Endothelial cell of umbilical vein (primary cell): Measurements from ENCODE around the gene DTX4. TPM values are rescaled to one million over a fixed set of nuclear protein-coding genes. Genes with fewer than 3 reads are reported as not detected.

Experiments
- BruUV-seq: library from RNA; stranded (reverse); fragments of 400-500 nt; replicated peaks from 2 replicates; lab custom pipeline; 2021; lab: Mats Ljungman, UMichigan
- CTCF ChIA-PET: fragments of 300-600, 350-600 bp; sonication (Branson Sonifier 250); formaldehyde crosslinking; loops from one replicate; lab custom pipeline; 2021; ENCODE audit warnings: antibody characterized with exemption, inconsistent platforms; lab: Charles Lee
- POLR2A ChIA-PET: fragments of 300-600, 350-600 bp; sonication (Branson Sonifier 250); formaldehyde crosslinking; loops from one replicate; lab custom pipeline; 2021; ENCODE audit warnings: antibody characterized with exemption, inconsistent platforms; lab: Charles Lee
- DNase-seq: peaks from one replicate; pipeline ENCODE4 v3.0.0-alpha.2; 2011; ENCODE audit warnings: low read depth, low spot score
- FAIRE-seq: peaks from 2 replicates; lab custom pipeline; 2011; peaks lifted over from hg19 to GRCh38; lab: Jason Lieb, UNC
- H2AFZ ChIP-seq: 2 replicates; pipeline ENCODE4 v1.6.0; 2012; ENCODE audit warnings: low read depth, low read length, control low read depth, inconsistent platforms
- H3K27ac ChIP-seq: 2 replicates; pipeline ENCODE4 v1.5.1; 2011; ENCODE audit warnings: low read depth, mild to moderate bottlenecking, control low read depth, low read length, moderate library complexity; ENCODE audit not compliant: insufficient read depth
- H3K27me3 ChIP-seq, 2 experiments: 2 replicates each; pipeline versions ENCODE4 v1.6.0 to v1.6.1; 2011; ENCODE audit warnings: low read length in 2 of 2, mixed read lengths in 1 of 2; ENCODE audit not compliant: control insufficient read depth in 2 of 2, insufficient read depth in 2 of 2
- H3K36me3 ChIP-seq, 2 experiments: 2 replicates in 1 of 2; 3 replicates in 1 of 2; pipeline ENCODE4 v1.5.1; 2011; ENCODE audit warnings: low read length in 2 of 2, mild to moderate bottlenecking in 1 of 2, moderate library complexity in 1 of 2; ENCODE audit not compliant: control insufficient read depth in 2 of 2, insufficient read depth in 2 of 2; ENCODE audit errors: extremely low read depth in 1 of 2
- H3K4me1 ChIP-seq: 3 replicates; pipeline ENCODE4 v1.5.1; 2011; ENCODE audit warnings: mild to moderate bottlenecking, low read length; ENCODE audit not compliant: control insufficient read depth, insufficient read depth; ENCODE audit errors: extremely low read depth
- H3K4me2 ChIP-seq: 2 replicates; pipeline ENCODE4 v1.6.1; 2011; ENCODE audit warnings: low read length, control low read depth, mixed read lengths; ENCODE audit not compliant: insufficient read depth
- H3K4me3 ChIP-seq, 3 experiments: fragments of 200-600 bp in 1 of 3; sonication (generic), shearing (Covaris generic) in 1 of 3; replicated peaks in 1 of 3; 2 replicates each; pipeline ENCODE4 v1.5.1; 2011 to 2016; ENCODE audit warnings: control low read depth in 3 of 3, low read length in 3 of 3, mild to moderate bottlenecking in 2 of 3, inconsistent platforms in 1 of 3, low read depth in 1 of 3, moderate library complexity in 1 of 3; ENCODE audit not compliant: insufficient read depth in 1 of 3
- H3K79me2 ChIP-seq: 2 replicates; pipeline ENCODE4 v1.6.0; 2012; ENCODE audit warnings: low read length, inconsistent platforms; ENCODE audit not compliant: control insufficient read depth, insufficient read depth
- H3K9ac ChIP-seq: replicated peaks from 2 replicates; pipeline ENCODE3; 2011; ENCODE audit warnings: low read length, control low read depth; ENCODE audit not compliant: insufficient read depth; ENCODE audit errors: extremely low read depth
- H3K9me1 ChIP-seq: replicated peaks from 3 replicates; pipeline ENCODE4 v1.6.0; 2011; ENCODE audit warnings: mild to moderate bottlenecking, low read length; ENCODE audit not compliant: control insufficient read depth, insufficient read depth; ENCODE audit errors: extremely low read depth
- H3K9me3 ChIP-seq: replicated peaks from 2 replicates; pipeline ENCODE4 v1.5.1; 2012; ENCODE audit warnings: low read length, inconsistent platforms; ENCODE audit not compliant: control insufficient read depth, insufficient read depth
- H4K20me1 ChIP-seq: replicated peaks from 2 replicates; pipeline ENCODE3; 2011; ENCODE audit warnings: mild to moderate bottlenecking, low read length; ENCODE audit not compliant: control insufficient read depth, insufficient read depth; ENCODE audit errors: extremely low read depth
- EZH2 ChIP-seq: IDR thresholded peaks from 2 replicates; pipeline ENCODE4 v1.6.1; 2012; ENCODE audit warnings: borderline replicate concordance, low read depth, mild to moderate bottlenecking, moderate library complexity, low read length, inconsistent platforms; ENCODE audit not compliant: severe bottlenecking
- FOS ChIP-seq: IDR thresholded peaks from 2 replicates; pipeline ENCODE4 v1.6.1; 2011; ENCODE audit warnings: mild to moderate bottlenecking, low read length, moderate library complexity, borderline replicate concordance; ENCODE audit not compliant: insufficient read depth
- GATA2 ChIP-seq: IDR thresholded peaks from 2 replicates; pipeline ENCODE4 v1.7.0; 2011; ENCODE audit warnings: low read depth, mild to moderate bottlenecking, moderate library complexity, mixed read lengths, low read length; ENCODE audit not compliant: insufficient read length, insufficient read depth
- JUN ChIP-seq: IDR thresholded peaks from 2 replicates; pipeline ENCODE4 v1.6.1; 2011; ENCODE audit warnings: borderline replicate concordance, low read depth; ENCODE audit not compliant: insufficient read length, insufficient read depth
- MAX ChIP-seq: IDR thresholded peaks from 2 replicates; pipeline ENCODE4 v1.6.1; 2011; ENCODE audit not compliant: insufficient read depth, insufficient read length
- MYC ChIP-seq: IDR thresholded peaks from one replicate; pipeline ENCODE4 v1.6.1; 2011; ENCODE audit warnings: mild to moderate bottlenecking, low read depth, low read length
- POLR2A ChIP-seq: IDR thresholded peaks from 2 replicates; pipeline ENCODE4 v1.6.1; 2012; ENCODE audit warnings: low read depth, mild to moderate bottlenecking, control low read depth, low read length
- POLR2AphosphoS5 ChIP-seq: IDR thresholded peaks from 2 replicates; pipeline ENCODE4 v1.6.1; 2012; ENCODE audit warnings: low read depth, mild to moderate bottlenecking, control low read depth, low read length, moderate library complexity; ENCODE audit not compliant: insufficient read depth
- dilution Hi-C: fragments of 300-500 bp; cut with MboI; formaldehyde crosslinking; loops from one replicate; pipeline ENCODE4 v1.15.0; 2019; ENCODE audit warnings: low sequenced_read_pairs; ENCODE audit not compliant: extremely low pct_ligation_motif_present
- intact Hi-C: fragments of 100-400 bp; cut with micrococcal nuclease; formaldehyde crosslinking; loops from one replicate; pipeline ENCODE4 v1.10.0; 2022
- polyA plus RNA-seq, 4 experiments: library from polyadenylated mRNA; depleted of rRNA in 3 of 4; stranded (reverse) in 3 of 4; unstranded in 1 of 4; fragments of >200 nt; gene quantifications; 2 replicates each; pipeline versions ENCODE4 v1.2.1 to v1.2.3, GENCODE V29; 2011 to 2012; ENCODE audit warnings: missing spikeins in 1 of 4
- total RNA-seq: library from RNA; stranded (reverse); gene quantifications from 2 replicates; pipeline ENCODE4 v1.2.3, GENCODE V29; 2021
- TF ChIP-seq, protein P1 (sequence below), 2 donors: IDR thresholded peaks; 1 replicate in 1 of 2; 2 replicates in 1 of 2; pipeline ENCODE4 v1.5.1; 2011; ENCODE audit warnings: low read length in 2 of 2, mild to moderate bottlenecking in 2 of 2, moderate library complexity in 2 of 2, control low read depth in 1 of 2, inconsistent platforms in 1 of 2, low read depth in 1 of 2; ENCODE audit not compliant: insufficient read depth in 1 of 2; ENCODE audit errors: extremely low read depth in 1 of 2

Gene DTX4
- total and polyA plus RNA-seq, 2 donors (not counting 3 experiments of a cell fraction or from before 2014, with no cell fraction given): 0.08 to 0.91 TPM

DNA sequence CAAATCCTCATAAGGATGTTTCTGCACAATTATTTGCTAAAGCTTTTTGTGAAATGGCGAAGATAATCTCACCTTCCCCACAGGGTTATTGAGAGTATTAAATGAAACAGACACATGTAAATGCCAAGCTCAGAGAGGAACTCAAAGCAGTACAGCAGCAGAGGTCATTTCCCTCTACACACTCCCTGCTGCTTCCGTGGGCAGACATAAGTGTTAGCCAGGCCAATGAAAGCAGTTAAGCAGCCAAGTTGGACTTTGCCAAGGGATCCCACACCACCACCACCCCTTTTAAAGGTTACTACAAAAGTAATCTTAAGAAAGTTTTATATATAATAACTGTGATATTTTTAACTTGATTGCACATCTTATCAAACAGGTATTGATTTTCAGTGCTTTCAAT lies 33.3 kb upstream of the DTX4 start:
- FAIRE-seq: no peak
- ChIA-PET POLR2A (no interaction called here), CTCF (interaction anchor here (1.0 to 1.7 kb wide), 3 partner anchors 20 to 85 kb away, joined by 3 to 6 read pairs (median 4); partner anchors contain the start of gene FAM111B)
- Histone ChIP-seq H3K27ac (no peak overlapping the region), H4K20me1 (no peaks in the 10 kb centered on the region), H3K9ac (no peak overlapping the region), H3K4me2 (no peak overlapping the region), H3K79me2 (peaks cover 2% of the 10 kb centered on the region), H3K9me1 (no peaks in the 10 kb centered on the region), H3K4me1 (peaks cover 11% of the 10 kb centered on the region), H2AFZ (peak overlapping the region; percentile 26), H3K4me3 (no peak overlapping the region), H3K27me3 (no peaks in the 10 kb centered on the region), H3K9me3 (no peaks in the 10 kb centered on the region), H3K36me3 (no peaks in the 10 kb centered on the region)
- DNase-seq: peak; percentile 45
- no peak for TF ChIP-seq MAX
- no peak for TF ChIP-seq POLR2AphosphoS5
- TF ChIP-seq POLR2A: no peak
- TF ChIP-seq FOS: no peak
- TF ChIP-seq JUN: no peak
- no peak for TF ChIP-seq MYC
- TF ChIP-seq, protein P1, sequence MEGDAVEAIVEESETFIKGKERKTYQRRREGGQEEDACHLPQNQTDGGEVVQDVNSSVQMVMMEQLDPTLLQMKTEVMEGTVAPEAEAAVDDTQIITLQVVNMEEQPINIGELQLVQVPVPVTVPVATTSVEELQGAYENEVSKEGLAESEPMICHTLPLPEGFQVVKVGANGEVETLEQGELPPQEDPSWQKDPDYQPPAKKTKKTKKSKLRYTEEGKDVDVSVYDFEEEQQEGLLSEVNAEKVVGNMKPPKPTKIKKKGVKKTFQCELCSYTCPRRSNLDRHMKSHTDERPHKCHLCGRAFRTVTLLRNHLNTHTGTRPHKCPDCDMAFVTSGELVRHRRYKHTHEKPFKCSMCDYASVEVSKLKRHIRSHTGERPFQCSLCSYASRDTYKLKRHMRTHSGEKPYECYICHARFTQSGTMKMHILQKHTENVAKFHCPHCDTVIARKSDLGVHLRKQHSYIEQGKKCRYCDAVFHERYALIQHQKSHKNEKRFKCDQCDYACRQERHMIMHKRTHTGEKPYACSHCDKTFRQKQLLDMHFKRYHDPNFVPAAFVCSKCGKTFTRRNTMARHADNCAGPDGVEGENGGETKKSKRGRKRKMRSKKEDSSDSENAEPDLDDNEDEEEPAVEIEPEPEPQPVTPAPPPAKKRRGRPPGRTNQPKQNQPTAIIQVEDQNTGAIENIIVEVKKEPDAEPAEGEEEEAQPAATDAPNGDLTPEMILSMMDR (IDR thresholded peaks at IDR 0.05; ENCODE audit: extremely low read depth in 1 of 2, insufficient read depth in 1 of 2, low read depth in 1 of 2, low read length in 2 of 2): no peak
- no peak for TF ChIP-seq EZH2
- no peak for TF ChIP-seq GATA2
- BruUV-seq: no TSS peak
- dilution Hi-C loops (no loop called here), intact Hi-C loops (no loop called here)
